HCT116 (cell line): ENCODE results near the gene ADM5. TPM values are rescaled to one million over a fixed set of nuclear protein-coding genes. Genes with fewer than 3 reads are reported as not detected.

Experiments
- ATAC-seq: fragments of 200-7000 bp; cut with Tn5 transposase; 2 replicates; pipeline ENCODE4 v1.9.1; 2020; ENCODE audit warnings: mild to moderate bottlenecking, moderate library complexity
- BruUV-seq: library from RNA; stranded (reverse); fragments of 400-500 nt; replicated peaks from 2 replicates; lab custom pipeline; 2021; lab: Mats Ljungman, UMichigan
- CTCF ChIA-PET: fragments of 300-600 bp; sonication (Branson Sonifier 250); formaldehyde crosslinking; loops from one replicate; lab custom pipeline; 2021; ENCODE audit warnings: antibody characterized with exemption; lab: Charles Lee
- POLR2A ChIA-PET: fragments of 300-600, 350-600 bp; sonication (Branson Sonifier 250); formaldehyde crosslinking; loops from one replicate; lab custom pipeline; 2021; ENCODE audit warnings: antibody characterized with exemption; lab: Charles Lee
- RAD21 ChIA-PET, 2 experiments: fragments of 300-600 bp; sonication (Branson Sonifier 250); formaldehyde crosslinking; loops; one replicate each; lab custom pipeline; 2023; ENCODE audit warnings: low total read pairs in 2 of 2; ENCODE audit not compliant: uncharacterized antibody in 2 of 2, unreplicated experiment in 2 of 2, low non-redundant PET in 1 of 2; lab: Charles Lee
- DNase-seq: peaks from one replicate; pipeline ENCODE4 v3.0.0-alpha.2; 2010; ENCODE audit warnings: low read depth, low spot score
- H2AFZ ChIP-seq: fragments of 200-600 bp; shearing (Covaris generic), sonication (generic); 2 replicates; pipeline ENCODE4 v1.6.1; 2017; ENCODE audit warnings: low read depth, mixed run types, mixed read lengths, antibody characterized with exemption, low read length; ENCODE audit not compliant: poor library complexity, severe bottlenecking
- H3K27ac ChIP-seq: 2 replicates; pipeline ENCODE4 v1.5.1; 2012; ENCODE audit warnings: low read depth, low read length
- H3K27me3 ChIP-seq: fragments of 200-600 bp; sonication (generic); 2 replicates; pipeline ENCODE4 v1.6.1; 2016; ENCODE audit warnings: mixed run types, low read length, mixed read lengths; ENCODE audit not compliant: insufficient read depth
- H3K36me3 ChIP-seq, 2 experiments: fragments of 200-500 bp in 1 of 2; fragments of 200-600 bp in 1 of 2; sonication (Bioruptor generic) in 1 of 2; sonication (generic) in 1 of 2; 2 replicates each; pipeline versions ENCODE4 v1.5.1 to v1.6.1; 2014 to 2016; ENCODE audit warnings: low read length in 2 of 2, inconsistent platforms in 1 of 2, mixed read lengths in 1 of 2, mixed run types in 1 of 2; ENCODE audit not compliant: insufficient read depth in 2 of 2, control insufficient read depth in 1 of 2
- H3K4me1 ChIP-seq, 2 experiments: fragments of 200-600 bp in 1 of 2; sonication (generic) in 1 of 2; 2 replicates each; pipeline versions ENCODE4 v1.5.1 to v1.6.1; 2012 to 2017; ENCODE audit warnings: low read length in 2 of 2, inconsistent platforms in 1 of 2, mild to moderate bottlenecking in 1 of 2, mixed read lengths in 1 of 2, mixed run types in 1 of 2, moderate library complexity in 1 of 2; ENCODE audit not compliant: insufficient read depth in 2 of 2, control insufficient read depth in 1 of 2
- H3K4me2 ChIP-seq: fragments of 200-600 bp; sonication (generic); 2 replicates; pipeline ENCODE4 v1.6.1; 2017; ENCODE audit warnings: mixed run types, low read length, mixed read lengths
- H3K4me3 ChIP-seq, 2 experiments: fragments of 200-600 bp in 1 of 2; sonication (generic) in 1 of 2; replicated peaks in 1 of 2; 2 replicates each; pipeline ENCODE4 v1.5.1; 2011 to 2016; ENCODE audit warnings: low read length in 2 of 2, control low read depth in 1 of 2, low read depth in 1 of 2, mild to moderate bottlenecking in 1 of 2, mixed read lengths in 1 of 2, mixed run types in 1 of 2
- H3K79me2 ChIP-seq: fragments of 200-600 bp; sonication (generic); 2 replicates; pipeline ENCODE4 v1.6.1; 2017; ENCODE audit warnings: mild to moderate bottlenecking, mixed run types, low read length, moderate library complexity, mixed read lengths; ENCODE audit not compliant: insufficient read depth
- H3K9ac ChIP-seq: fragments of 200-600 bp; sonication (generic); 2 replicates; pipeline ENCODE4 v1.6.1; 2016; ENCODE audit warnings: low read length, mixed read lengths
- H3K9me2 ChIP-seq: fragments of 200-600 bp; sonication (generic), shearing (Covaris generic); 2 replicates; pipeline ENCODE4 v1.6.1; 2017; ENCODE audit warnings: mixed run types, mild to moderate bottlenecking, moderate library complexity; ENCODE audit not compliant: insufficient read depth
- H3K9me3 ChIP-seq, 2 experiments: fragments of 200-500 bp in 1 of 2; fragments of 200-600 bp in 1 of 2; sonication (Bioruptor generic) in 1 of 2; sonication (generic) in 1 of 2; 2 replicates each; pipeline ENCODE4 v1.6.1; 2014 to 2017; ENCODE audit warnings: low read length in 2 of 2, mixed read lengths in 2 of 2, inconsistent platforms in 1 of 2, low read depth in 1 of 2, mild to moderate bottlenecking in 1 of 2, mixed run types in 1 of 2, moderate library complexity in 1 of 2; ENCODE audit not compliant: control insufficient read depth in 1 of 2, insufficient read depth in 1 of 2
- H4K20me1 ChIP-seq: fragments of 200-600 bp; sonication (generic), shearing (Covaris generic); 2 replicates; pipeline ENCODE4 v1.6.1; 2017; ENCODE audit warnings: mixed run types, mild to moderate bottlenecking, moderate library complexity; ENCODE audit not compliant: insufficient read depth
- ATF3 ChIP-seq: IDR thresholded peaks from 2 replicates; pipeline ENCODE4 v1.6.1; 2012
- EGR1 ChIP-seq: IDR thresholded peaks from 2 replicates; pipeline ENCODE4 v1.6.1; 2012; ENCODE audit warnings: low read depth
- EZH2 ChIP-seq: fragments of 200-600 bp; sonication (generic); IDR thresholded peaks from 2 replicates; pipeline ENCODE4 v1.6.1; 2017; ENCODE audit warnings: antibody characterized with exemption, mixed run types
- FOSL1 ChIP-seq: IDR thresholded peaks from 2 replicates; pipeline ENCODE4 v1.6.1; 2012; ENCODE audit warnings: low read depth
- MAX ChIP-seq: IDR thresholded peaks from 2 replicates; pipeline ENCODE4 v1.6.1; 2012
- POLR2A ChIP-seq: IDR thresholded peaks from 2 replicates; pipeline ENCODE4 v1.7.0; 2011; ENCODE audit warnings: borderline replicate concordance; ENCODE audit not compliant: insufficient read depth, insufficient read length; ENCODE audit errors: extremely low read depth
- POLR2AphosphoS5 ChIP-seq: IDR thresholded peaks from 2 replicates; pipeline ENCODE4 v1.6.1; 2011; ENCODE audit warnings: mild to moderate bottlenecking, low read depth, low read length, moderate library complexity
- RAD21 ChIP-seq: IDR thresholded peaks from 2 replicates; pipeline ENCODE4 v1.6.1; 2012; ENCODE audit warnings: low read depth, mild to moderate bottlenecking
- YY1 ChIP-seq: IDR thresholded peaks from 2 replicates; pipeline ENCODE4 v1.6.1; 2011; ENCODE audit warnings: low read length, low read depth, moderate library complexity, mild to moderate bottlenecking; ENCODE audit not compliant: insufficient replicate concordance; ENCODE audit errors: extremely low read depth
- ZFX ChIP-seq: fragments of 450-650 bp; IDR thresholded peaks from 2 replicates; pipeline ENCODE4 v1.6.1; 2017
- intact Hi-C: fragments of 100-400 bp; cut with micrococcal nuclease; formaldehyde crosslinking; loops from 2 replicates; pipeline ENCODE4 v1.10.0; 2022
- total RNA-seq: library from RNA; stranded (reverse); gene quantifications from one replicate; pipeline ENCODE4 v1.2.1, GENCODE V29; 2021; ENCODE audit not compliant: unreplicated experiment

Gene ADM5
- total RNA-seq, 1 experiment from 2014 or later: 12.1 TPM

- Histone ChIP-seq H3K27me3 (no peaks in the 10 kb centered on the region), H3K79me2 (no peaks in the 10 kb centered on the region), H3K36me3 (peaks cover 8 to 11% of the 10 kb centered on the region in 2 experiments; a peak in 2 of 4 replicates), H3K4me3 (peak overlapping the region; percentile 28 to 58), H3K9me3 (no peaks in the 10 kb centered on the region), H3K4me2 (peak overlapping the region; percentile 80), H4K20me1 (no peaks in the 10 kb centered on the region), H2AFZ (no peak overlapping the region), H3K27ac (no peak overlapping the region; the same call in 1 of the 2 replicates), H3K9ac (peak overlapping the region; percentile 59), H3K9me2 (no peaks in the 10 kb centered on the region), H3K4me1 (peaks cover 0 to 26% of the 10 kb centered on the region in 2 experiments; a peak in 2 of 4 replicates)
- DNase-seq (no peak), ATAC-seq (no peak)
- ChIA-PET RAD21 (interaction anchor here in 1 of 2 experiments (0.6 kb wide), 1 partner anchor 172 kb away, joined by 3 read pairs; no protein-coding TSS in a partner anchor), CTCF (interaction anchor here (1.2 kb wide), 1 partner anchor 11 kb away, joined by 3 read pairs; no protein-coding TSS in a partner anchor), POLR2A (no interaction called here)
- TF ChIP-seq POLR2AphosphoS5 (no peak), RAD21 (no peak), MAX (no peak), POLR2A (no peak), EGR1 (no peak), ZFX (no peak), FOSL1 (no peak), YY1 (no peak), EZH2 (no peak), ATF3 (no peak)
- intact Hi-C loops: no loop called here
- no TSS peak for BruUV-seq
These were observed 2.1 kb downstream of the ADM5 start for GRCh38 chr19:49691243-49692146.
